Transverse colon (tissue), 3 donors: Measurements from ENCODE around the gene AKR1C8.

Experiments
- POLR2A ChIP-seq: fragments of 450-650 bp; IDR thresholded peaks from one replicate; pipeline ENCODE4 v1.6.1; 2016; ENCODE audit warnings: antibody characterized with exemption, mild to moderate bottlenecking, moderate library complexity
- TF ChIP-seq, protein P1 (sequence below), 5 experiments: fragments of 200-600 bp in 3 of 5; fragments of 450-650 bp in 2 of 5; sonication (generic) in 3 of 5; IDR thresholded peaks; 1 replicate in 2 of 5; 2 replicates in 3 of 5; pipeline ENCODE4 v1.5.1; 2016 to 2017; ENCODE audit warnings: antibody characterized with exemption in 5 of 5, inconsistent platforms in 3 of 5, mild to moderate bottlenecking in 2 of 5, moderate library complexity in 1 of 5

DNA sequence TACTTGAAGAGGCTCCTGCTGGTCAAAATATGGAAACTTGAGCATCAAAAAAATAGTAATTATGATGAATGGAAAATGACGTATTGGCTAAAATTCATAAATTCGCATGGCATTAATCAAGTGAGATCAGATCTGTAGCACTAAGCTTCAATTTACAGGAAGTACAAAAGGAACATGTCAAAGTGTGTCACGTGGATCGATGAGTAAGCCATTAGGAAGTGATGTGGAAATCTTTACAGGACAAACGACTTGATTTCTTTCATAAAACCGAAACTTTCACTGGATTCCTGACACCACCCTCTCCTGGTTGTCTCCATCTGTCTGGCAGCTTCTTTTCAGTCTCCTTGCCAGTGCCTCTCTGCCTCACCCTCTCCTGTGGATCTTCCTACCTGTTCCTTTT, 25.8 kb downstream of the AKR1C8 start:
- TF ChIP-seq, protein P1, sequence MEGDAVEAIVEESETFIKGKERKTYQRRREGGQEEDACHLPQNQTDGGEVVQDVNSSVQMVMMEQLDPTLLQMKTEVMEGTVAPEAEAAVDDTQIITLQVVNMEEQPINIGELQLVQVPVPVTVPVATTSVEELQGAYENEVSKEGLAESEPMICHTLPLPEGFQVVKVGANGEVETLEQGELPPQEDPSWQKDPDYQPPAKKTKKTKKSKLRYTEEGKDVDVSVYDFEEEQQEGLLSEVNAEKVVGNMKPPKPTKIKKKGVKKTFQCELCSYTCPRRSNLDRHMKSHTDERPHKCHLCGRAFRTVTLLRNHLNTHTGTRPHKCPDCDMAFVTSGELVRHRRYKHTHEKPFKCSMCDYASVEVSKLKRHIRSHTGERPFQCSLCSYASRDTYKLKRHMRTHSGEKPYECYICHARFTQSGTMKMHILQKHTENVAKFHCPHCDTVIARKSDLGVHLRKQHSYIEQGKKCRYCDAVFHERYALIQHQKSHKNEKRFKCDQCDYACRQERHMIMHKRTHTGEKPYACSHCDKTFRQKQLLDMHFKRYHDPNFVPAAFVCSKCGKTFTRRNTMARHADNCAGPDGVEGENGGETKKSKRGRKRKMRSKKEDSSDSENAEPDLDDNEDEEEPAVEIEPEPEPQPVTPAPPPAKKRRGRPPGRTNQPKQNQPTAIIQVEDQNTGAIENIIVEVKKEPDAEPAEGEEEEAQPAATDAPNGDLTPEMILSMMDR (IDR thresholded peaks at IDR 0.05) = no peak
- no peak for TF ChIP-seq POLR2A
